ENCODE results near the gene ID2. TPM values are rescaled to one million over a fixed set of nuclear protein-coding genes. Genes with fewer than 3 reads are reported as not detected.
A peak's percentile ranks its signal among the peaks of the same experiment; 100 is the strongest.

The ID2 gene
- total and polyA plus RNA-seq, 2 of the 13 experiments (the other 11 are each of a cell fraction or from before 2014, with no cell fraction given) = 214 to 719 TPM

DNA sequence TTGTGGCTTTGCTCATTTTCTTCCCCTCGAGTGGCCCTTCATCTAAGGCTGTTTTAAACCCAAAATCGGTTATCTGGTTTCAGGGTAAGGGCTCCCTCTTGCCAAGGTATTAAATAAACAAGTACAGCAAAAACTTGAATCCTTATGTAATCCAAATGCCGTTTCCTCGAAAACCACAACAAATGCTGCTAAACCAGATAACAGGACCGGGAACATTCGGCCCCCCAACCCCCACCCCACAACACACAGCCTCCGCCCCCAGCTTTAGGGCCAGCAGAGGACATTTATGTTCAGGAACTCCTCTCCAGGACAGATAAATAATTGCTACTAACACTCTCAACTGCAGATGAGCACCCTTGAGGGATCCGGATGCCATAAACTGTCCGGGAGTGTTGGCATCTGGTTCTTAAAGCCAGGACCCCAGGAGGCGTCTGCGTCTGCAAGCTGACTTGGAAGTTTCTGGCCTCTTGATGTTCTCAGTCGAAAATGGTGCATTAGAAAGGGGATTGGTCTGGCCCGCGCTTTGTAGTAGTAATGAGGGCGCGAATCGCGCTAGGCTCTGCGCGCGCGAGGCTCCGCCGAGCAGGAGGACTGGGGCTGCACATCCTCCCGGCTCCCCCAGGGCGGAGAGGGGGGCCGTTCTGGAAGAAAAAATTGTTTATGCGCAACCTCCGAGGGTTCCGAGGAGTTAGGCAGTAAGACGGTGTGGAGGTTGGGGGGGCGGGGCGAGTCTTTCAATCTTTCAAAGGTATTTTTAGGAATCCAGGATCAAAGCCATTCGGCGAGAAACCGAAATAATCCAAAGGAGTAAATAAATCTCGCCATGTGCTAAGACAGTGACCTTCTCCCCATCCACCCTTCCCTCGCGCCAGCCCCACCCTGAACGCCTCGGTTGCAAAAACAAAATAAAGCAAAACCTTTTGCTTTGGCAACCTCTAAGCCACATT, 3.9 kb upstream of the ID2 start (continued):
- TF ChIP-seq SOX13 (IDR thresholded peaks at IDR 0.05) (no peak), SOX13 (CRISPR knock-in tag; conservative IDR thresholded peaks at IDR 0.05 in 1 of 2, IDR thresholded peaks at IDR 0.05 in 1 of 2) (no peak; a peak in 1 of 4 replicates), RARG (CRISPR knock-in tag; IDR thresholded peaks at IDR 0.05; ENCODE audit: low read depth) (no peak), CENPX (CRISPR knock-in tag; IDR thresholded peaks at IDR 0.05) (no peak), KLF13 (CRISPR knock-in tag; IDR thresholded peaks at IDR 0.05) (0 out of 2 replicates have a peak, but pooled peaks have one; percentile 51), GLI4 (CRISPR knock-in tag; IDR thresholded peaks at IDR 0.05; ENCODE audit: borderline replicate concordance) (no peak), ZNF350 (CRISPR knock-in tag; IDR thresholded peaks at IDR 0.05; ENCODE audit: borderline replicate concordance, low read depth) (0 out of 2 replicates have a peak, but pooled peaks have one; percentile 51), ZNF816 (CRISPR knock-in tag; IDR thresholded peaks at IDR 0.05; ENCODE audit: borderline replicate concordance) (no peak), TOPORS (CRISPR knock-in tag; IDR thresholded peaks at IDR 0.05) (0 out of 2 replicates have a peak, but pooled peaks have one; percentile 30), THAP11 (CRISPR knock-in tag; IDR thresholded peaks at IDR 0.05) (0 out of 2 replicates have a peak, but pooled peaks have one; percentile 15), ZNF550 (CRISPR knock-in tag; IDR thresholded peaks at IDR 0.05; ENCODE audit: borderline replicate concordance) (no peak), ZFY (CRISPR knock-in tag; IDR thresholded peaks at IDR 0.05) (no peak), MIER3 (CRISPR knock-in tag; IDR thresholded peaks at IDR 0.05; ENCODE audit: borderline replicate concordance) (no peak), CHCHD3 (CRISPR knock-in tag; IDR thresholded peaks at IDR 0.05) (no peak)
- TF ChIP-seq, protein P1, sequence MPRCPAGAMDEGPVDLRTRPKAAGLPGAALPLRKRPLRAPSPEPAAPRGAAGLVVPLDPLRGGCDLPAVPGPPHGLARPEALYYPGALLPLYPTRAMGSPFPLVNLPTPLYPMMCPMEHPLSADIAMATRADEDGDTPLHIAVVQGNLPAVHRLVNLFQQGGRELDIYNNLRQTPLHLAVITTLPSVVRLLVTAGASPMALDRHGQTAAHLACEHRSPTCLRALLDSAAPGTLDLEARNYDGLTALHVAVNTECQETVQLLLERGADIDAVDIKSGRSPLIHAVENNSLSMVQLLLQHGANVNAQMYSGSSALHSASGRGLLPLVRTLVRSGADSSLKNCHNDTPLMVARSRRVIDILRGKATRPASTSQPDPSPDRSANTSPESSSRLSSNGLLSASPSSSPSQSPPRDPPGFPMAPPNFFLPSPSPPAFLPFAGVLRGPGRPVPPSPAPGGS (CRISPR knock-in tag; IDR thresholded peaks at IDR 0.05) = no peak
- TF ChIP-seq, protein P2, sequence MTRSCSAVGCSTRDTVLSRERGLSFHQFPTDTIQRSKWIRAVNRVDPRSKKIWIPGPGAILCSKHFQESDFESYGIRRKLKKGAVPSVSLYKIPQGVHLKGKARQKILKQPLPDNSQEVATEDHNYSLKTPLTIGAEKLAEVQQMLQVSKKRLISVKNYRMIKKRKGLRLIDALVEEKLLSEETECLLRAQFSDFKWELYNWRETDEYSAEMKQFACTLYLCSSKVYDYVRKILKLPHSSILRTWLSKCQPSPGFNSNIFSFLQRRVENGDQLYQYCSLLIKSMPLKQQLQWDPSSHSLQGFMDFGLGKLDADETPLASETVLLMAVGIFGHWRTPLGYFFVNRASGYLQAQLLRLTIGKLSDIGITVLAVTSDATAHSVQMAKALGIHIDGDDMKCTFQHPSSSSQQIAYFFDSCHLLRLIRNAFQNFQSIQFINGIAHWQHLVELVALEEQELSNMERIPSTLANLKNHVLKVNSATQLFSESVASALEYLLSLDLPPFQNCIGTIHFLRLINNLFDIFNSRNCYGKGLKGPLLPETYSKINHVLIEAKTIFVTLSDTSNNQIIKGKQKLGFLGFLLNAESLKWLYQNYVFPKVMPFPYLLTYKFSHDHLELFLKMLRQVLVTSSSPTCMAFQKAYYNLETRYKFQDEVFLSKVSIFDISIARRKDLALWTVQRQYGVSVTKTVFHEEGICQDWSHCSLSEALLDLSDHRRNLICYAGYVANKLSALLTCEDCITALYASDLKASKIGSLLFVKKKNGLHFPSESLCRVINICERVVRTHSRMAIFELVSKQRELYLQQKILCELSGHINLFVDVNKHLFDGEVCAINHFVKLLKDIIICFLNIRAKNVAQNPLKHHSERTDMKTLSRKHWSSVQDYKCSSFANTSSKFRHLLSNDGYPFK (CRISPR knock-in tag; IDR thresholded peaks at IDR 0.05; ENCODE audit: borderline replicate concordance) = no peak
- TF ChIP-seq, protein P3, sequence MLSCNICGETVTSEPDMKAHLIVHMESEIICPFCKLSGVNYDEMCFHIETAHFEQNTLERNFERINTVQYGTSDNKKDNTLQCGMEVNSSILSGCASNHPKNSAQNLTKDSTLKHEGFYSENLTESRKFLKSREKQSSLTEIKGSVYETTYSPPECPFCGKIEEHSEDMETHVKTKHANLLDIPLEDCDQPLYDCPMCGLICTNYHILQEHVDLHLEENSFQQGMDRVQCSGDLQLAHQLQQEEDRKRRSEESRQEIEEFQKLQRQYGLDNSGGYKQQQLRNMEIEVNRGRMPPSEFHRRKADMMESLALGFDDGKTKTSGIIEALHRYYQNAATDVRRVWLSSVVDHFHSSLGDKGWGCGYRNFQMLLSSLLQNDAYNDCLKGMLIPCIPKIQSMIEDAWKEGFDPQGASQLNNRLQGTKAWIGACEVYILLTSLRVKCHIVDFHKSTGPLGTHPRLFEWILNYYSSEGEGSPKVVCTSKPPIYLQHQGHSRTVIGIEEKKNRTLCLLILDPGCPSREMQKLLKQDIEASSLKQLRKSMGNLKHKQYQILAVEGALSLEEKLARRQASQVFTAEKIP (CRISPR knock-in tag; IDR thresholded peaks at IDR 0.05; ENCODE audit: borderline replicate concordance) = no peak
- TF ChIP-seq, protein P4, sequence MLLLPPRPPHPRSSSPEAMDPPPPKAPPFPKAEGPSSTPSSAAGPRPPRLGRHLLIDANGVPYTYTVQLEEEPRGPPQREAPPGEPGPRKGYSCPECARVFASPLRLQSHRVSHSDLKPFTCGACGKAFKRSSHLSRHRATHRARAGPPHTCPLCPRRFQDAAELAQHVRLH (CRISPR knock-in tag; IDR thresholded peaks at IDR 0.05; ENCODE audit: borderline replicate concordance, low read depth) = no peak
- TF ChIP-seq, protein P5, sequence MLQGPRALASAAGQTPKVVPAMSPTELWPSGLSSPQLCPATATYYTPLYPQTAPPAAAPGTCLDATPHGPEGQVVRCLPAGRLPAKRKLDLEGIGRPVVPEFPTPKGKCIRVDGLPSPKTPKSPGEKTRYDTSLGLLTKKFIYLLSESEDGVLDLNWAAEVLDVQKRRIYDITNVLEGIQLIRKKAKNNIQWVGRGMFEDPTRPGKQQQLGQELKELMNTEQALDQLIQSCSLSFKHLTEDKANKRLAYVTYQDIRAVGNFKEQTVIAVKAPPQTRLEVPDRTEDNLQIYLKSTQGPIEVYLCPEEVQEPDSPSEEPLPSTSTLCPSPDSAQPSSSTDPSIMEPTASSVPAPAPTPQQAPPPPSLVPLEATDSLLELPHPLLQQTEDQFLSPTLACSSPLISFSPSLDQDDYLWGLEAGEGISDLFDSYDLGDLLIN (CRISPR knock-in tag; IDR thresholded peaks at IDR 0.05; ENCODE audit: borderline replicate concordance) = peak; percentile 71; the same call in 1 of the 2 replicates

Data from HepG2 (cell line).